ENCODE data around the gene PAX2.

The PAX2 gene

DNA sequence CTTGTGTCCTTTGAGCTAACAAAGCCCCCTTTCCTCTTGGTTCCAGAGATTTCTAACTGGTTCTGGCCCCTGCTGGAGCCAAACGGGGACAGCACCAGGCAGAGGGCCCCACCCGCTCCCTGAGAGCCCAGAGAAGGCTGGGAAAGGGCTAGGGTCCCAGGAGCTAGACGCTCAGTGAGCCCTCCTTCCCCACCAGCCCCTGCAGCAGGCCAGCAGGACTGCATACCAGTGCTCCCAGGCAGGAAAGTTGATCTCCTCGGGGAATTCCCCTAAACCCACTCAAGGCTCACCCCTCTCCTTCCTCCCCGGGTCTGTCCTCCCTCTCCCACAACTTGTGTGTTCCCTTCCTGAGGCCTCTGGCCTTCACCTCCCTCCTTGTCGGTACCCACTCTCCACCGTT, 47.7 kb downstream of the PAX2 start:
- DNase-seq: no peak

DNA sequence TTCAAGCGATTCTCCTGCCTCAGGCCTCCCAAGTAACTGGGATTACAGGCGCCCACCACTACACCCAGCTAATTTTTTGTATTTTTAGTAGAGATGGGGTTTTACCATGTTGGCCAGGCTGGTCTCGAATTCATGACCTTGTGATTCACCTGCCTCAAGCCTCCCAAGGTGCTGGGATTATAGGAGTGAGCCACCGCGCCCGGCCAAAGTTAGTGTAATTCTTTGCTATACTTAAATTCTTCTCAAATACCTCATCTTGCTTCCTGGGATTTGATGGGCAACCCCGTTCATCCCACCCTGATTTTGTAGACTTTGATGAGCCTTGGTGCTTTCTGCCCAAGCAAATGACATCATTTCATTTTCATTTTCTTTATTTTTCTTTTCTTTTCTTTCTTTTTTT, 54.5 kb downstream of the PAX2 start:
- DNase-seq: no peak

DNA sequence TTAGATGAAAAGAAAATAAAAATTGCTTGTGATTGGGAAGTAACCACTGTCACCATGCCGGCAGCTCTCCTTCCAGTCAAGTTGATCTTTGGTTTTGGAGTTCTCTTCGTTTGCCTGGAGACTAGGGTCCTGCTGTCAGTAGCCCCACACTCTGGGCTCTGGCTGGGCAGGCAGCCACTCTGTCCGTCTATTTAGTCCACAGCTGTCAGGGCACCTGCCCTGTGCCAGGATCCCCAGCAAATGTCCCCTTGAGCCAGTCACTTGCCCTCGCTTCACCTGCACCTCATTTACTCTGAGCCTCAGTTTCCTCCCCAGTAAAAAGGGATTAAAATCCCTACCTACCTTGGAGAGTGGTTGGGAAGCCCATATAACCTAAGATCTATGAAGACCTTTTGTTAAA, 55.5 kb downstream of the PAX2 start:
- DNase-seq: no peak

DNA sequence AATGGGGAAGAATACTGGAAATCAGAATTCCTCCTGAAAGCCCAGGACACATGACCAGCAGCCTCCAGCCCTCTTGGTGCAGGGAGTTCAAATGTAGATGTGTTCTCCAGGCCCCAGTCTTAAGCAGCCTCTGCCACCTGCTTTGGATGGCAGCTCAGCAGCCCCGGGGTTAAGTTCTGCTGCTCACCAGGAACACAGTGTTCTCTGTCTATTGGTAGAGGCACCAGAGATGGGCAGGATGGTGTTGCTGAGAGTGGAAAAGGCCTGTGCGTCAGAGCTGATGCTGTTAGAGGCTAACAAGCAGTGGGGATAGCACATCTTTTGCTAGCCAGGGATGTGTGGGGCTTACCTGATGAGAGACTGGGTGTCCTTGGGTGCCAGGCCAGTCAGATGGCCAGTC, 56.8 kb downstream of the PAX2 start:
- no peak for DNase-seq

DNA sequence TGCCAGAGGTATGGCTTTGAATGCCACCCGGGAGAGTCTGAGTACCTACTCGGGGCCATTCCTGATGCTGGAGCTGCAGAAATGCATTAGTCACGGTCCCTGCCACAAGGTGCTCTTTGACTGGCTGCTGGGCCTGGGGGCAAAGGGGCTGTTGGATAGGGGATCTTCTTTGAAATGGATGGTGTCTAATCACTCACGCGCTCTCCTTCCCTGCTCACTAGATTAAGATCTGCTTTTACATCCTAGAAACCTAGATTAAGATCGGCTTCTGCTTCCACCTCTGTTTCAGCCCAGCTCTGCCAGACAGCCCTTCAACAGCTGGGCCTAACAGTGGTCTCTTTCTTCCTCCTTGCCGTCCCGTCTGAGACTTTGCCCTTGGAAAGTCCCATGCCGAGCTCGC, 57.2 kb downstream of the PAX2 start:
- DNase-seq: no peak

DNA sequence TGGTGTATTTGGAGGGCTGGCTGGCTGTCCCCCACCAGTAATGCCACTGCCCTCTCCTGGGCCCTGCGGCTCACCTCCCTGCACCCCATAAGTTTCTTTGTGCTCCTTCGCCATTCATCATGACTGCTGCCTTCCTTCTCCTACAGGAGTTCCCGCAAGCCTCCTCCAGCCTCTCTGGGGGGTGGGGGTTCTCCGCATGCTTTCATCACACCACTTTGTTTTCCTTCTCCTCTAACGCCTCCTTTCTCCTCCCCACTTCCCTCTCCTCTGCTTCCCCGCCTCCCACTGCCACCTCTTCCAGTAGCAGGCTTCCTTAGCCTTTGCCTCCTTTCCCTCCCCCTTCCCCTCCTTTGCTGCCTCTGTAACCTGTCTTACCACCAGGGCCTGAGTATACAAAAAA, 58.1 kb downstream of the PAX2 start:
- DNase-seq: no peak

DNA sequence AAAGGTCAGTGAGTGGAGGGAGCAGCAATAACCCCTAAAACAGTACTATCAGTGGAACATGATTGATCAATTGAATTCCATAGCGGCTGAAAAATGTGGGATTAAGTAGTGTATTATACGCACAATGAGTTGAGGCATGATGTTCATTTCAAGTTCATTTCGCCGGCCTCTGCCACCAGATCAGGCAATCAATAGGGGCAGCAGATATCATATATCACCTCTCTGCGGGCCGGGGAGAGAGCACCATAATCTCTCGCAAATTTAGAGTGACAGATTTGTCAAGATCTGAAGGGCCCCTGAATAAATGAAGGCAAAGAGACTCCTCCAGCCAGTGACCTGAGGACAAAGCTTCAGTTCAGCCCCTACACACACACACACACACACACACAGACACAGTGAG, 58.5 kb downstream of the PAX2 start:
- no peak for DNase-seq

DNA sequence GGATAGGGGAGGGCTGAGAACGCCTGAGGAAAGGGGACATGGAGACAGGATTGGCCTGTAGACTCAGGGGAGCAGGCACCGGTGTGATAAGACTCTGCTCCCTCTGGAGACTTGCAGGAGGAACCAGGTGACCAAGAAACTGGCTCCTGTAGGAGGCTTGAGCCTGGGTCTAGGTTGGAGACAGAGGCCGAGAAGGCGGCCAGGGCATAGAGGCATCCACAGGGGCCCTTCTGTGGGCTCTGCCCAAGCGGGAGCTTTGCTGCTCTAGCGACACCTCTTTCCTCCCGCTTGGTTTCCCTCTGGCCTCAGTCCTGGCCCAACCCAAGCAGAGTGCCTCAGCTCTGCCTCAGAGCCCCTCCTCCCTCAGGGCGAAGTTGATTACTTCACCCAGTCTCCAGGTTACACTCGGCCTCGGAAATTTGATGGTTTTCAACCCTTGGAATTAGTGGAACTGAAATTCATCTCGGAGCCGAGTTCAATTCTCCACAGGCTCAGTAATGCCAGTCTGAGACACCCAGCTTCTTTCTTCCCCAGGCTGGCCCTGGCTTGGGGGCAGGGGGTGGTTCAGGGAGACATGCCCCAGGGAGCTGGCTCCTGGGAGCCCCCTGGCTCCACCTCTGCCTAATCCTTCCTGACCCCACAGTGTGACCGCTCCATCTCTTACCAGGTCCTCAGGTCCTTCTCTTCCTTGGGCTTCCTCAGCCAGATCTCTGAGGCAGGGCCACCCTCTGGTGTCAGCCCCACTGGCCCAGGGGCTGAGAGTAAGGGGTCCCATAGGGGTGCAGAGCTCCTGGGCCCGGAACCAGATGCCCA, 60.4 kb downstream of the PAX2 start:
- no peak for DNase-seq

DNA sequence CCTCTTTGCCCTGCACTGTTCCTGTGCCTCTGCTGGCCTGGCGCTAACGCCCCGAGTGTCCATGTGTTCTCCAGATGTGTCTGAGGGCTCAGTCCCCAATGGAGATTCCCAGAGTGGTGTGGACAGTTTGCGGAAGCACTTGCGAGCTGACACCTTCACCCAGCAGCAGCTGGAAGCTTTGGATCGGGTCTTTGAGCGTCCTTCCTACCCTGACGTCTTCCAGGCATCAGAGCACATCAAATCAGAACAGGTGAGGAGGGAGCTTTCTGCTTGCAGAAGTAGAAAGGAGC, 60.9 kb downstream of the PAX2 start:
- DNase-seq: no peak

DNA sequence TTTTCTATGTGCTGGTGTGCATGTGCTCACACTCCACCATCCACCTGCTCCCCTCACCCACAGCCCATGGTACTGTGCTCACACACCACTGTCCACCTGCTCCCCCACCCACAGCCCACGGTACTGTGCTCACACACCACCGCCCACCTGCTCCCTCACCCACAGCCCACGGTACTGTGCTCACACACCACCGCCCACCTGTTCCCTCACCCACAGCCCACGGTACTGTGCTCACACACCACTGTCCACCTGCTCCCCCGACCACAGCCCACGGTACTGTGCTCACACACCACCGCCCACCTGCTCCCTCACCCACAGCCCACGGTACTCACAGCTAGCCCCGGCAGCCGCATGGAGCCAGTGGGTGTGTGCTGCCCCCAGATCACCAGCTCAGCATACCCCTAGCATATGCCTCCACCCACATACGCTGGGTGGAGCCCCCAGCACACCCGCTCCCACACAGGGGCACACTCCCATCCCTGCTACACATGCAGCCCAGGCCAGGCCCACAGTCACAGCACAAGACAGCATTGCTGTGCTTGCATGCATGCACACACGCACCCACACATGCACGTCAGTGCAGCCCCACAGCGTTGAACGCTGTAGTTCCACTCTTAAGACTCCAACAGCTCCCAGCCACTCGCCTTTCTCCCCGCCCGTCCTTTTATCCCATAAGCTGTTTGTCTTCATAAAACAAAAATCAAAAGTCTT, 62.0 kb downstream of the PAX2 start:
- DNase-seq: no peak

DNA sequence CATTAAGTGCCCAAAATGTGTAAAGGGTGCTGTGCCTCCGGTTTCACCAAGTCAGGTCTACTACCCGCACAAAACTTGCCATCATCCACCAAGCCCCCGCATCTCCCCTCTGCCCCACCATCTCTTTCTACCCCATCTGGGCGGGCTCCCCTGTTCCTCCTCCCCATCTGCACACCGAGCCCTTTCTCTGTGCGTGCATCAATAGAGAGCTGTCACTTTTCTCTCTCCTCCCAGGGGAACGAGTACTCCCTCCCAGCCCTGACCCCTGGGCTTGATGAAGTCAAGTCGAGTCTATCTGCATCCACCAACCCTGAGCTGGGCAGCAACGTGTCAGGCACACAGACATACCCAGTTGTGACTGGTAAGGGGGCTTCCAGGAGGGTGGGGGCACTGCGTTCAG, 63.5 kb downstream of the PAX2 start:
- DNase-seq: no peak

DNA sequence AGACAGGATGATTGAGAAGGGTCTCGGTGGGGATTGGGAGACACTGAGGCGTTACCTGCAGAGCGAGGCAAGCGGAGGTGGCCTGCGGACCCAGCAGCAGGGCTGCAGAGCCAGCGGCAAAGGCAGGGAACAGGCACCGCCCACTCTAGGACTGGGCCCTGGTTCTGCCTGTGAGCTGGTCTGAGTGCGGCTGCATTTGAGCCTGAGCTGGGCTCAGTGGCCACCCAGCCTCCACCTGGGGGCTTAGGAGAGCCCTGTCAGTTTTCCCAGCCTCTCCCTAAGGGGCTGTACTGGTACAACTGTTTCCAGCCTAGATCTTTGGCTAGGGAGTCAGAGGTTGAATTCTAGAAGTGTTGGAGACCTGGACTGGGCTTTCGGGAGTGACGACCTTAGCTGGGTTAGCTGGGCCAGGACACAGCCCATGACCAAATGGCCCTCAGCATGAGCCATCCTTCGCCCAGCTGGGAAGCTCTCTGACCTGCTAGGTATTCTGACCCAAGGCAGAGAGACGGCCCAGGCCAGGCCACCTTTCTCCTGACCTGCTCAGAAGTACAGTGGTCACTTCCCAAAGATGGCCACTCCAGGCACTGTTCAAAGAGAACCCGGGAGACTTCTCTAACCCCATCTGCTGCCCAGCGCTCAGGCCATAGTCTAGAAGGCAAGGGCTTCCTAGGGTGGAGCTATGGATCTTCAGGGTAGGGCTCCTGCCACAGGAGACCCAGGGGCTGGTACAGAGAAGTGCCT, 64.9 kb downstream of the PAX2 start:
- DNase-seq: no peak

DNA sequence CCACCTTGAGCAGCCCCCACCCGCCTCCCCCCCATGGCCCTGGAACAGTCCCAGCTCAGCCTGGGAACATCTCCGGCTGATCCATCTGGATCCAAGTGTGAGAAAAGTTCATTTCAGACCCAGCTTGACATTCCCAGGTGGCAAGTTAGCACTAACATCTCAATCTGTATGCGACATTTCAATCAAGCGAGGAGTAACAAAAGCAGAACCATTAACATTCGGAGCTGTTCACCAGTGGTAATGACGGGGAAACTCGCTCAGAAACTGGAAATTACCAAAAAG, 65.4 kb downstream of the PAX2 start:
- DNase-seq: no peak

DNA sequence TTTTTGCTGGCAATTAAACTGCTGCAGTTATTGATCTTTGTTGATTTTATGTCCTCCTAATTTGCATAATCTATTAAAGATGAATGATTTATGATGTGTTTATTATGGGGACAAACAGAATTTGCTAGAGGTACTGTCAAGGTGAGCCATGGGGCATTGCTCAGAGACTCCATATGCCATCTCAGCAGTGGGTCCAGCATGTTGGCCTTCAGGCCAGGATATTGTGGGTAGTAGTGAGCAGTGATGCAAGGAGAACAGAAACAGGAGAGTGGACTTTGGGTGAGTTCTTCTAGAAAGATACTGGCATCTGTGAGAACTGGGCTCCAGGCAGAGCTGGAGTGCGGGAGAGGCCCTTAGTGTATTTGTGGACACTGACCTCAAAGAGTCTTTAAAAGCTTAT, 65.9 kb downstream of the PAX2 start:
- no peak for DNase-seq

DNA sequence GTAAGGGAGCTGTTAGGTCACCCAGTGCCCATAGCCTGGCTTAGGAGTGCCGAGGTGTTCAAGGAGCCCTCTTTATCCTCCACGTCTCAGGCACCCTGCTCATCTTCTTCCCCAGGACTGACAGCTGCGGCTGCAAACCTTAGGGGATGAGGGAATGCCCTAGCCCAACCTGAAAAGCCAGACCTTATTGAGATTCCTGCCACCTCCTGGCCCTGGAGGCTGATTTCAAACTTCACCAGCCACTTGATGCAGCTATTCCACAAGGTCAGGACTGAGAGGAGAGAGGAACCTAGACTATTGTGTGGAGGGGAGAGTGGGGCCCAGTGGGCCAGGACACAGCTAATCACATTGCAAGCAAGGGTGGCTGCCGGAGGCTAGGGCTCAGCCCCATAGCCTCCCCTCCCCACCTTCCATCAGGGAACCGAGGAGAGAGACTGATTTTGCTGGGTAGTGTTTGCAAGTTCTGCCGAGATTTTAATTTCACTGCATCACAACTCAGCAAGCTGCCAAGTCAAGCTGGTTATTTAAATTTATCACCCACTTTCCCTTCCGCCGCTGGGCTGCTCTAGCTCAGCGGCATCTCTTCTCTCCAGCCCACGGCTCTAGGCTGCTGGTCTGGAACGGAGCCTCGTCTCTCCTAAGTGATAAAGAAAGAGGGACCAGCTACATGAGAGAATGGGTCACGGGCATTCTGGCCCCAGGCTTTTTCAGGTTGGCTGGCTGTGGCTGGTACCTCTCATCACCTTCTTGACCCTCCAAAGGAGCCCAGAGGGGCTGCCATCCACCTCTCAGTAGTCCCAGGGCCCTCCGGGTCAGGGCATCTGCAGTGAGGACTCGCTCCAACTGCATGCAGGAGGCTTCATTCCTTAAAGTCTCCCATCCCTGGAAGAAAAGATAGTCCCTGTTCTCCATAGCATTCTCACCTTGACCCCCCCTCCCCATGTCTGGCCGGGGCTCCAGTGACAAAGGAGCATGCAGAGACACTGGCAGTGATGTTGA, 66.7 kb downstream of the PAX2 start:
- DNase-seq: no peak

DNA sequence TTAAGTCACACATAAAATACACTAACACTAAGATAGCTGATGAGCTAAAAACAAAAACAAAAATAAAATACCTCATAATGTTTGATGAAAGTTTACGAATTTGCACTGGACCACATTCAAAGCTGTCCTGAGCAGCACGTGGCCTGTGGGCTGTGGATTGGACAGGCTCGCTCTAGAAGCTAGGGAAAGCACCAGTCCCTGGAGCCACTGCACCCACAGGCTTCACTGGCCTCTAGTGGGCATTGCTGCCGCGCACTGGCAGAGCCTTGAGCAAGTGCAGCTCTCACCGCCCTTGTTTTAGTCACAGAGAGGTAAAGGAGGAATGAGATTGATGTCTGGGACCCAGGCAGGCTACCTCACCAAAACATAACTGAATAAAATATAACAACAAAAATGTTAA, 67.6 kb downstream of the PAX2 start:
- no peak for DNase-seq

DNA sequence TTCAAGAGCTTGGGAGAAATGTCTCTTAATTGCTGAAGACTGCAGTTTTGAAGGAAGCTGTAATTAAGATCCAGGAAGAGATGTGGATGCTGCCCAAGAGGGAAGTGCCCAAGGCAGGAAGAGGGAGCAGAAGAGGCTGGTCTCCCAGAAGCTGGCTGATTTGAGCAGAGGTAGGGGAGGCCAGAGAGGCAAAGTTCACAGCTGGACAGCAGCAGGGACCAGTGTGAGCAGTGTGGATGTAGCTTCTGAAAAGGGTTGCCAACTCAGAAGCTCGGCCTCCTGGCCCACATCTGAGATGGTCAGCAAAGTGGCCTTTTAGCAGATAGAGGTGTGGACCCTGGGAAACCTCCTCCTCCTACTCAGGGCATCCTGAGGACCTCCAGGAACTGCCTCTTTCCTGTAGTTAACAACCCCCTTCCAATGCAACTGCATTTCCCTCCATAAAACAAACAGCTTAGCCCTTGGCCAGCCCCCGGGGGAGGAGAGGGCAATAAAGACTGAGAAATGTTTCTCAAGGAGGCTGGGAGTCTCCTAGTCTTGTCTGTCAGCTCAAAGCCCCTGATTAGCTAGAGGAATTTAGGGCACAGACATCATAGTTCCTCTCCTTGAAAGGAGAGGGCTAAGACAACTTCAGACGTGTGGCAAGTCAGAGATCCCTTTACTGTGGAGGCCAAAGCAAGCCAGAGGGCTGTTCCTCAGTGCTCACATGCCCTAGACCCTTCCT, 69.5 kb downstream of the PAX2 start:
- DNase-seq: no peak

DNA sequence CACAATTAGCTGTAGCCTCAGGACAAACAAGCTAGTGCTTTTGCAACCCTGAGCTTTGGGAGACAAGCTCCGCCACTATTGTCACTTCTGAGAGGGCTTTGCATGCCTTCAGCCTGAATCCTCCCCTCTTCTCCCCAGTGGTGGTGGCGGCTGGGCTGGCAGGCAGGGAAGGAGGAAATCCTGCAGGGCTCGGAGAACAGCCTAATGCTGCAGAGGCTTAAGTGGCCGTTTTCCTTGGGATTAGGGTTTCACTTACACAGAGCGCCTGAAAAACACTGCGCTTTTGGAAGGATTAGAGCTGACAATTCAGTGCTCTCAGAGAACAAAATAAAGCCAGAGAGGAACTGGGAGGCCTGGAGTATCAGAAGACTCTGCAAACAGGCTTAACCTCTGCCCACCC, 71.3 kb downstream of the PAX2 start:
- no peak for DNase-seq

DNA sequence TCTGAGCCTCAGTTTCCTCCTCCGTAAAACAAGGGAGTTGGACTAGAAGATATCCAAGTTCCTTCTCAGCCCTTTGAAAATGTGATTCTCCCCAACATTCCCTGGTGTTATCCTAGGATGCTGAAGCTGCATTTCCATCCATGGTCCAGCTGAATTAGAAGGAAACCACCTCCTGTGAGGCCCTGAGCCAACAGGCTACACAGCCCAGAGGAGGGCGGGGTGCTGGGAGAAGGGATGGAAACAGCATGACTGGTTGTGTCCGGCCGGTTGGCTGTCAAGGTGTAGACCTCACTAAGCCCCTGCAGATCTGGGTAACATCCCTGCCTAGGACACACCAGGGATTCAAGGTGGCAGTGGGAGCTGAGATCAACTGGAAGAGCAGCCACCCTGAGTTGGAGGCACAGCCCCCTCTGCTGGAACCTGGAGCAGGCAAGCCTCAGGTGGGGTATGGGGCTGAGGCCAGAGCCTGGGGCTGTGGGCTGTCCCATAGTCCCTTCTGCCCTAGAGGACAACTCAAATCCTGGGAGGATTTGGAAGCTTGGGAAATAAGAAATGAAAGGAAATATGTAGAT, 72.0 kb downstream of the PAX2 start:
- DNase-seq: no peak

DNA sequence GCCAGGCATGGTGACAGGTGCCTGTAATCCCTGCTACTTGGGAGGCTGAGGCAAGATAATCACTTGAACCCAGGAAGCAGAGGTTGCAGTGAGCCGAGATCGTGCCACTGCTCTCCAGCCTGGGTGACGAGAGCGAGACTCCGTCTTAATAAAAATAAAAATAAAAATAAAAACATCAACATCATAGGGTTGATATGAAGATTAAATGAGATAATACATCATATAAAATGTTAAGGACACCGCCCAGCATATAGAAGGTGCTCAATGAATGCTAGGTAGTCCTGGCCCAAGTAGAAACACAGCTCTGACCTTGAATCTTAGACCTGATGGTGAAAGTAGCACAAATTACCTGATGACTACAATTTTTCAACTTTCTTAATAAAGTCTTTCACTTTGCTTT, 74.0 kb downstream of the PAX2 start:
- DNase-seq: no peak

DNA sequence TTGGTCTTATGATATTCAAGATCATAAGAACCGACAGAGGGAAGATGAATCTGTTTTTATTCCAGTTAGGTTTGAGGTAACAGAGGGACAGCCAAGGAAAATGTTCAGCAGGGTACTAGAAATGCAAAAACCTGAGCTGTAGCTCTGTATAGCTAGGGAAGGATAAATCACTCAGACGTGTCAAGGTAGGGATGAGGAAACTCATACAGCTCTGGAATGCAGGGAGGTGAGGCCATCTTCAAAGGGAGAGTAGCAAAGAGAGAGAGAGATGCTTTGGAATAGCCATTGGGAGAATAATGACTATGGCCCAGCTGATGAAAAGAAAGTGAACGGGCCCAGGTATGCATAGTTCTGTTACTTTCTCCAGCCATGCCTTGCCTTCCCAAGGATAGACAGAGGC, 77.8 kb downstream of the PAX2 start:
- DNase-seq: no peak

DNA sequence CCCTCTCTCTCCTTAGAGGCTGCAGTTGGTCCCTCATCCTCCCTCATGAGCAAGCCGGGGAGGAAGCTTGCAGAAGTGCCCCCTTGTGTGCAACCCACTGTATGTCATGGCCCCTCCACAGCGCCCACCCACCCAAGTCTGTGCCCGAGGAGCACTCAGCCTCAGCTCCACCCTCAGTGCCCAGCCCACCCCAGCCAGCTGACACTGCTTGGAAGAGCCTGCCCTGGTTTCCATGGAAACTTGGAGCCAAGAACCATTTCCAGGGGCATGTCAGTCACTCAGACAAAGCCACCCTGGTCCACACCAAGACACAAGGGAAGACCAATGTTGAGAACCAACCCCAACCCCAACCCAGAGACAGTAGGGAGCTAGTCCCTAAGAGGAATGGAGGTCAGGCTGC, 79.5 kb downstream of the PAX2 start:
- no peak for DNase-seq

Data from femur (tissue), 1 donor.